ENCODE results near the gene AP2B1.
"Not testable (repeated sequence)": the region's sequence is repeated elsewhere in the genome, so short reads cannot be mapped to it uniquely, and the experiment has no call there.

AP2B1 gene

GRCh38 chr17:35748341-35748841, 161.3 kb downstream of the AP2B1 start:
- DNase-seq (ENCODE audit: low read depth in 3 of 3): no peak

- no peak for DNase-seq (ENCODE audit: low read depth in 3 of 3)
These were observed 161.9 kb downstream of the AP2B1 start for GRCh38 chr17:35748979-35749378.

GRCh38 chr17:35749560-35750412, 162.7 kb downstream of the AP2B1 start:
- DNase-seq (ENCODE audit: low read depth in 3 of 3): no peak

GRCh38 chr17:35750526-35751395, 163.6 kb downstream of the AP2B1 start:
- DNase-seq (ENCODE audit: low read depth in 3 of 3): no peak

- not testable (repeated sequence) for DNase-seq (ENCODE audit: low read depth in 3 of 3)
These were observed 164.4 kb downstream of the AP2B1 start for GRCh38 chr17:35751541-35751940.

- DNase-seq (ENCODE audit: low read depth in 3 of 3): no peak
These were observed 165.3 kb downstream of the AP2B1 start for GRCh38 chr17:35752471-35752870.

GRCh38 chr17:35752945-35753764, 166.0 kb downstream of the AP2B1 start, which contains the start of gene GAS2L2:
Gene GAS2L2 (minus strand): TSS chr17:35753239. CDS start chr17:35752850, 389 bp downstream.
- DNase-seq (ENCODE audit: low read depth in 3 of 3): no peak

GRCh38 chr17:35757243-35757642, 170.1 kb downstream of the AP2B1 start:
- no peak for DNase-seq (ENCODE audit: low read depth in 3 of 3)

GRCh38 chr17:35760587-35760986, 173.5 kb downstream of the AP2B1 start, which contains the start of gene C17orf50:
Gene C17orf50 (plus strand): TSS chr17:35760887. CDS start chr17:35760942, 55 bp downstream.
- DNase-seq (ENCODE audit: low read depth in 3 of 3): no peak

- no peak for DNase-seq (ENCODE audit: low read depth in 3 of 3)
These were observed 174.5 kb downstream of the AP2B1 start for GRCh38 chr17:35761601-35762000.

- DNase-seq (ENCODE audit: low read depth in 3 of 3): no peak
These were observed 176.6 kb downstream of the AP2B1 start for GRCh38 chr17:35763767-35764122.

- peak; percentile 66 to 88 (median 72) for DNase-seq (ENCODE audit: low read depth in 3 of 3)
These were observed 177.2 kb downstream of the AP2B1 start for GRCh38 chr17:35764123-35764991.

- no peak for DNase-seq (ENCODE audit: low read depth in 3 of 3)
These were observed 178.1 kb downstream of the AP2B1 start for GRCh38 chr17:35765086-35765710.

GRCh38 chr17:35765756-35766488, 178.8 kb downstream of the AP2B1 start:
- no peak for DNase-seq (ENCODE audit: low read depth in 3 of 3)

GRCh38 chr17:35766489-35766877, 179.4 kb downstream of the AP2B1 start:
- no peak for DNase-seq (ENCODE audit: low read depth in 3 of 3)

GRCh38 chr17:35766903-35767510, 179.9 kb downstream of the AP2B1 start:
- no peak for DNase-seq (ENCODE audit: low read depth in 3 of 3)

- DNase-seq (ENCODE audit: low read depth in 3 of 3): no peak
These were observed 181.7 kb downstream of the AP2B1 start for GRCh38 chr17:35768797-35769196.

GRCh38 chr17:35769895-35770486, 182.9 kb downstream of the AP2B1 start:
- DNase-seq (ENCODE audit: low read depth in 3 of 3): no peak
